ENCODE results near the gene ASH1L.

- no peak for TF ChIP-seq POU2F2 (IDR thresholded peaks at IDR 0.05; ENCODE audit: low read depth, low read length)
- TF ChIP-seq POLR2A (IDR thresholded peaks at IDR 0.05; ENCODE audit: low read depth, low read length): no peak
- TF ChIP-seq SPI1 (IDR thresholded peaks at IDR 0.05; ENCODE audit: low read depth, low read length): no peak
- TF ChIP-seq POLR2AphosphoS5 (IDR thresholded peaks at IDR 0.05; ENCODE audit: low read depth, low read length): no peak
- no peak for TF ChIP-seq TAF1 (IDR thresholded peaks at IDR 0.05; ENCODE audit: low read depth, low read length)
These were observed 80.8 kb downstream of the ASH1L start for GRCh38 chr1:155481741-155482241.

Measured in GM12891 (cell line).